B cell (primary cell): ENCODE results near the gene SSBP3. TPM values are rescaled to one million over a fixed set of nuclear protein-coding genes. Genes with fewer than 3 reads are reported as not detected.

Experiments used
- ATAC-seq: fragments of 200-7000 bp; cut with Tn5 transposase; one replicate; pipeline ENCODE4 v1.10.0; 2021; ENCODE audit warnings: low read depth, mild to moderate bottlenecking, moderate number of reproducible peaks, moderate library complexity
- CTCF ChIA-PET: fragments of 350-600 bp; sonication (Branson Sonifier 250); formaldehyde crosslinking; loops from one replicate; lab custom pipeline; 2021; ENCODE audit warnings: antibody characterized with exemption, inconsistent platforms; lab: Charles Lee
- POLR2A ChIA-PET: fragments of 350-600 bp; sonication (Branson Sonifier 250); formaldehyde crosslinking; loops from one replicate; lab custom pipeline; 2021; ENCODE audit warnings: antibody characterized with exemption; lab: Charles Lee
- DNase-seq: peaks from one replicate; pipeline ENCODE4 v3.0.0; 2013
- H2AFZ ChIP-seq: 2 replicates; pipeline ENCODE4 v1.6.1; 2012; ENCODE audit warnings: mild to moderate bottlenecking, low read depth, low read length; ENCODE audit not compliant: insufficient read depth, poor library complexity, severe bottlenecking
- H3K27ac ChIP-seq, 2 donors: 1 replicate in 1 of 2; 2 replicates in 1 of 2; pipeline ENCODE4 v1.5.1; 2012 to 2013; ENCODE audit warnings: low read length in 2 of 2, mild to moderate bottlenecking in 2 of 2, moderate library complexity in 1 of 2
- H3K27me3 ChIP-seq, 4 experiments: fragments of 200-600 bp in 1 of 4; sonication (generic) in 1 of 4; replicated peaks in 1 of 4; 1 replicate in 2 of 4; 2 replicates in 2 of 4; pipeline versions ENCODE4 v1.6.1 to v1.7.0; 2013 to 2016; ENCODE audit warnings: low read length in 3 of 4, mild to moderate bottlenecking in 2 of 4, mixed read lengths in 1 of 4, moderate library complexity in 1 of 4; ENCODE audit not compliant: insufficient read depth in 4 of 4, control insufficient read depth in 3 of 4; ENCODE audit errors: control extremely low read depth in 1 of 4
- H3K36me3 ChIP-seq, 2 experiments: replicated peaks in 1 of 2; 1 replicate in 1 of 2; 2 replicates in 1 of 2; pipeline versions ENCODE4 v1.6.1 to v1.7.1; 2013; ENCODE audit warnings: low read length in 1 of 2; ENCODE audit not compliant: insufficient read depth in 2 of 2, control insufficient read depth in 1 of 2; ENCODE audit errors: control extremely low read depth in 1 of 2, extremely low read depth in 1 of 2
- H3K4me1 ChIP-seq, 2 donors: fragments of 200-600 bp in 1 of 2; sonication (generic) in 1 of 2; 1 replicate in 1 of 2; 2 replicates in 1 of 2; pipeline versions ENCODE4 v1.5.1 to v1.6.1; 2013 to 2017; ENCODE audit warnings: low read length in 2 of 2; ENCODE audit not compliant: control insufficient read depth in 2 of 2, insufficient read depth in 2 of 2
- H3K4me2 ChIP-seq: replicated peaks from 2 replicates; pipeline ENCODE3; 2012; ENCODE audit warnings: mild to moderate bottlenecking, low read depth, low read length; ENCODE audit not compliant: poor library complexity, severe bottlenecking
- H3K4me3 ChIP-seq, 5 experiments: fragments of 200-600 bp in 1 of 5; sonication (generic) in 1 of 5; 1 replicate in 3 of 5; 2 replicates in 2 of 5; pipeline versions ENCODE4 v1.5.1 to v1.7.0; 2011 to 2016; ENCODE audit warnings: low read length in 4 of 5, mild to moderate bottlenecking in 4 of 5, low read depth in 2 of 5, control low read depth in 1 of 5, moderate library complexity in 1 of 5; ENCODE audit not compliant: insufficient read depth in 1 of 5; ENCODE audit errors: control extremely low read depth in 1 of 5, extremely low read depth in 1 of 5
- H3K79me2 ChIP-seq: fragments of 200-600 bp; sonication (generic); one replicate; pipeline ENCODE4 v1.6.0; 2016; ENCODE audit warnings: low read length; ENCODE audit not compliant: control insufficient read depth, insufficient read depth
- H3K9ac ChIP-seq: fragments of 200-600 bp; sonication (generic); 2 replicates; pipeline ENCODE4 v1.6.1; 2017; ENCODE audit warnings: mild to moderate bottlenecking, low read length, moderate library complexity
- H3K9me3 ChIP-seq, 3 donors: one replicate each; pipeline versions ENCODE4 v1.6.1 to v1.7.1; 2013; ENCODE audit warnings: low read length in 2 of 3; ENCODE audit not compliant: control insufficient read depth in 2 of 3, insufficient read depth in 1 of 3; ENCODE audit errors: control extremely low read depth in 1 of 3
- H4K20me1 ChIP-seq: 2 replicates; pipeline ENCODE4 v1.6.0; 2012; ENCODE audit warnings: mild to moderate bottlenecking, low read length; ENCODE audit not compliant: insufficient read depth, control insufficient read depth, poor library complexity, severe bottlenecking
- H3K27ac Mint-ChIP-seq: one replicate; pipeline ENCODE4 v1.8.0; 2021; ENCODE audit warnings: mixed read lengths
- H3K27me3 Mint-ChIP-seq: one replicate; pipeline ENCODE4 v1.8.0; 2021; ENCODE audit warnings: mixed read lengths
- H3K4me1 Mint-ChIP-seq: one replicate; pipeline ENCODE4 v1.8.0; 2021; ENCODE audit warnings: mixed read lengths
- H3K4me3 Mint-ChIP-seq: one replicate; pipeline ENCODE4 v1.8.0; 2021; ENCODE audit warnings: mixed read lengths
- H3K9me3 Mint-ChIP-seq: one replicate; pipeline ENCODE4 v1.8.0; 2022; ENCODE audit warnings: mixed read lengths; ENCODE audit not compliant: insufficient read depth
- EZH2 ChIP-seq: IDR thresholded peaks from 2 replicates; pipeline ENCODE4 v1.6.1; 2012; ENCODE audit warnings: borderline replicate concordance, low read depth, mild to moderate bottlenecking, moderate library complexity, low read length; ENCODE audit not compliant: insufficient read depth, poor library complexity, severe bottlenecking
- WGBS: methylation state at CpG from one replicate; pipeline ENCODE4 v1.1.5; 2013; ENCODE audit warnings: missing lambda C conversion rate; ENCODE audit not compliant: insufficient coverage; 5-methylcytosine and 5-hydroxymethylcytosine counted together
- intact Hi-C: fragments of 100-400 bp; cut with micrococcal nuclease; formaldehyde crosslinking; loops from one replicate; pipeline ENCODE4 v1.10.0; 2022
- polyA plus RNA-seq: library from polyadenylated mRNA; depleted of rRNA; stranded (reverse); fragments of >200 nt; gene quantifications from 2 replicates; pipeline ENCODE4 v1.2.3, GENCODE V29; 2012
- total RNA-seq, 2 donors: library from RNA; stranded (reverse); fragments of 120-200 nt in 1 of 2; gene quantifications; 1 replicate in 1 of 2; 2 replicates in 1 of 2; pipeline versions ENCODE4 v1.2.3 to v1.2.4, GENCODE V29; 2013 to 2022
- TF ChIP-seq, protein P1 (sequence below): fragments of 200-600 bp; IDR thresholded peaks from one replicate; pipeline ENCODE4 v1.8.0; 2022; ENCODE audit warnings: antibody characterized with exemption, mild to moderate bottlenecking

SSBP3 gene
- total and polyA plus RNA-seq, 2 donors (not counting 1 experiment from before 2014, with no cell fraction given), result 16.9 to 30.7 TPM

DNA sequence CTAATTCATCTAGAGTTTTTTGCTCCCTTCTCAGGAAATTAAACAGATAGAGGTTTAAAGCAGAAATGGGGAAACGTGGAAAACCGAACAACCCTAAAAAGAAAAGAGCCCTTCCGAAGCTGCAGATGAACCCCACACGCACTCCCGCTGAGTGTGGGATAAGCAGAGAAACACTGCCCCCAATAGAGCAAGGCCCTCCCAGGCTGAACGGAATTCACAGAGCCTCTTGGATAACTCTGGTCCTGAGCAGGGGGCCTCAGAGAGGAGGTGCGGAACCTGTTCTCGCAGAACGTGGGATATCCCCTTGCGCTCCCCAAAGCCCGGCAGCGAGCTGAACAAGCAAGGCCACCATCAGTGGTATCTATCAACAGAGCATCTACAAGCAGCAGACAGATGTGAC, 44.9 kb downstream of the SSBP3 start:
- POLR2A ChIA-PET, result no interaction called here
- no peak for DNase-seq
- H3K9ac ChIP-seq, result no peak overlapping the region
- H3K9me3 ChIP-seq, result no peaks in the 10 kb centered on the region
- intact Hi-C loops, result no loop called here
- WGBS, result 98% methylated on average over 10 of the region's 12 CpGs
- ATAC-seq, result no peak
- H3K4me1 ChIP-seq, result peaks cover 6 to 25% of the 10 kb centered on the region in 2 donors
- no peak overlapping the region for H3K4me3 Mint-ChIP-seq
- H3K79me2 ChIP-seq, result peaks cover 13% of the 10 kb centered on the region
- H3K27ac Mint-ChIP-seq, result no peak overlapping the region
- no peak overlapping the region for H3K4me2 ChIP-seq
- H3K4me1 Mint-ChIP-seq, result peaks cover 35% of the 10 kb centered on the region
- H3K27me3 Mint-ChIP-seq, result no peaks in the 10 kb centered on the region
- H2AFZ ChIP-seq, result no peak overlapping the region
- CTCF ChIA-PET, result no interaction called here
- H3K27me3 ChIP-seq, result no peaks in the 10 kb centered on the region
- no peaks in the 10 kb centered on the region for H4K20me1 ChIP-seq
- TF ChIP-seq EZH2, result no peak
- TF ChIP-seq, protein P1, sequence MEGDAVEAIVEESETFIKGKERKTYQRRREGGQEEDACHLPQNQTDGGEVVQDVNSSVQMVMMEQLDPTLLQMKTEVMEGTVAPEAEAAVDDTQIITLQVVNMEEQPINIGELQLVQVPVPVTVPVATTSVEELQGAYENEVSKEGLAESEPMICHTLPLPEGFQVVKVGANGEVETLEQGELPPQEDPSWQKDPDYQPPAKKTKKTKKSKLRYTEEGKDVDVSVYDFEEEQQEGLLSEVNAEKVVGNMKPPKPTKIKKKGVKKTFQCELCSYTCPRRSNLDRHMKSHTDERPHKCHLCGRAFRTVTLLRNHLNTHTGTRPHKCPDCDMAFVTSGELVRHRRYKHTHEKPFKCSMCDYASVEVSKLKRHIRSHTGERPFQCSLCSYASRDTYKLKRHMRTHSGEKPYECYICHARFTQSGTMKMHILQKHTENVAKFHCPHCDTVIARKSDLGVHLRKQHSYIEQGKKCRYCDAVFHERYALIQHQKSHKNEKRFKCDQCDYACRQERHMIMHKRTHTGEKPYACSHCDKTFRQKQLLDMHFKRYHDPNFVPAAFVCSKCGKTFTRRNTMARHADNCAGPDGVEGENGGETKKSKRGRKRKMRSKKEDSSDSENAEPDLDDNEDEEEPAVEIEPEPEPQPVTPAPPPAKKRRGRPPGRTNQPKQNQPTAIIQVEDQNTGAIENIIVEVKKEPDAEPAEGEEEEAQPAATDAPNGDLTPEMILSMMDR, result no peak
- H3K9me3 Mint-ChIP-seq, result no peaks in the 10 kb centered on the region
- H3K36me3 ChIP-seq, result no peaks in the 10 kb centered on the region
- no peak overlapping the region for H3K27ac ChIP-seq
- H3K4me3 ChIP-seq, result no peak overlapping the region

DNA sequence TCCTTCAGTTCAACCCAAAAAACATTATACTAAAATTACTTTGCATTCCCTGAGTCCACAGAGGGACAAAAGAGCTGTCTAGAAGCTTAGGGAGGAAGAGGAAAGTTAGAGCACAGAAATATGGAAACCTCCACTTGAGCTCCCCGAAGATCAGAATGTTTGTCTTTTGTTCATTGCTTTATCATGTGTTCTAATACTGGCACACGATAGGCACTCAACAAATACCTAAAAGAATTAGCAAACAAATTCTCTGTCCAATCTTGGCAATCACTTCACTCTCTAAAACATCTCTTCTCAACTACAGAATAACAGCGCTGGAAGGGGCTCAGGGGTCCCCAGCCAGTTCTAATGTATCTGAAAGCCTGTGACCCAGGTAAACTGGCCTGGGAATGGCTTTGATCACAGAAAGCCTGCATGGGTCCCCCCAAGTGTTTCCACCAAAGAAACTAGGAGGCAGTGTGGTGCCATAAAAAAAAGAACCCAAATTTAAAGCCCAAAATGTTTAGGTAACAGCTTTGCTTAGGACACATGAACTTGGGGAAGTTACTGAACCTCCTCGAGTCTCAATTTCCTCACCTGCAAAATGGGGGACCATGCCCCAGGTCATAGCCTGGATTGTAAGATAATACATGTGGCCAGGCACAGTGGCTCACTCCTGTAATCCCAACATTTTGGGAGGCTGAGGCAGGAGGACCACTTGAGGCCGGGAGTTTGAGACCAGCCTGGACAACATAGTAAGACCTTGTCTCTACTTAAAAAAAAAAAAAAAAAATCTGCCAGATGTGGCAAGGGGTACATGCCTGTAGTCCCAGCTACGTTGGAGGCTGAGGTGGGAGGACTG, 45.8 kb downstream of the SSBP3 start:
- H3K4me1 ChIP-seq, result peaks cover 12 to 34% of the 10 kb centered on the region in 2 donors
- no peaks in the 10 kb centered on the region for H3K9me3 ChIP-seq
- no peak overlapping the region for H3K4me3 ChIP-seq
- peaks cover 20% of the 10 kb centered on the region for H3K79me2 ChIP-seq
- H3K27me3 Mint-ChIP-seq, result no peaks in the 10 kb centered on the region
- H3K27ac Mint-ChIP-seq, result no peak overlapping the region
- intact Hi-C loops, result no loop called here
- H3K9ac ChIP-seq, result no peak overlapping the region
- no peak overlapping the region for H3K4me3 Mint-ChIP-seq
- H3K36me3 ChIP-seq, result no peaks in the 10 kb centered on the region
- TF ChIP-seq, protein P1, result no peak
- no peak for TF ChIP-seq EZH2
- H3K27ac ChIP-seq, result no peak overlapping the region
- ATAC-seq (no peak), DNase-seq (no peak)
- H3K9me3 Mint-ChIP-seq, result no peaks in the 10 kb centered on the region
- WGBS, result 100% methylated on average over 3 of the region's 6 CpGs
- no peak overlapping the region for H3K4me2 ChIP-seq
- H3K27me3 ChIP-seq, result no peaks in the 10 kb centered on the region
- ChIA-PET CTCF (interaction anchor here (1.2 to 2.2 kb wide), 2 partner anchors 47 to 126 kb away, joined by 4 to 10 read pairs; partner anchors contain the start of gene SSBP3), POLR2A (no interaction called here)
- H2AFZ ChIP-seq, result no peak overlapping the region
- H4K20me1 ChIP-seq, result no peaks in the 10 kb centered on the region
- peaks cover 41% of the 10 kb centered on the region for H3K4me1 Mint-ChIP-seq
